ENCODE measurements around the gene ACACA.

The ACACA gene

GRCh38 chr17:37131669-37132611, 274.7 kb downstream of the ACACA start:
- Histone ChIP-seq H3K36me3 (ENCODE audit: control insufficient read depth, insufficient read depth, low read length) (no peaks in the 10 kb centered on the region), H3K9ac (no peak overlapping the region), H2AFZ (peak overlapping the region; percentile 52), H3K79me2 (no peaks in the 10 kb centered on the region), H3K4me3 (ENCODE audit: low read depth, low read length) (no peak overlapping the region), H3K4me1 (peaks cover 43% of the 10 kb centered on the region), H3K27ac (peak overlapping the region; percentile 91), H3K9me3 (ENCODE audit: control insufficient read depth, low read length) (no peaks in the 10 kb centered on the region), H3K4me2 (ENCODE audit: low read length) (no peak overlapping the region), H3K27me3 (ENCODE audit: control insufficient read depth, insufficient read depth, low read length) (no peaks in the 10 kb centered on the region)
- no peak for TF ChIP-seq CTCF (IDR thresholded peaks at IDR 0.05)

DNA sequence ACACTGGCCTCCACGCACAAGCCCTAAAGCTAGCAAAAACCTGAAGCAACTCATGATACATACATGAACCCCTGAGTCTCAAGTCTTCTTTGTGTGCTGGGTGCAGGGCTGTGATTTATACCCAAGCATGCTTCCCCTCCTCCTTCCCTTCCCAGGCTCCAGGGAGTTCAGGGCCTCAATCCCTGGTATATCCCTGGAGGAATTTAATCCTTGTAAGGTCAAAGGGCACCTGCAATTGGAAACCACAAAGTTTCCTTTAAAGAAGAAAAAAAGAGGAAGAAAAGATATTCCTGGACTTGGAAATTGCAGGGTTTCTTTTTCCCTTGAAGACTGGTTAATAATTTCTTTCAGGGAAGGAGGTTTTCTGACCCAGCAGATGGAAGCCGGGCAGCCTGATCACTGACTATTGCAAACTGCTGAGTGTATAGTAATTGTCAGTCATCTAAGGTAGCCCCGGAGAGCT, 275.6 kb downstream of the ACACA start:
- peaks cover 43% of the 10 kb centered on the region for H3K4me1 ChIP-seq
- no peaks in the 10 kb centered on the region for H3K79me2 ChIP-seq
- no peak overlapping the region for H2AFZ ChIP-seq
- no peak overlapping the region for H3K4me3 ChIP-seq (ENCODE audit: low read depth, low read length)
- H3K9ac ChIP-seq, result no peak overlapping the region
- H3K36me3 ChIP-seq (ENCODE audit: control insufficient read depth, insufficient read depth, low read length), result no peaks in the 10 kb centered on the region
- no peak for TF ChIP-seq CTCF (IDR thresholded peaks at IDR 0.05)
- H3K27ac ChIP-seq, result peak overlapping the region; percentile 91
- no peaks in the 10 kb centered on the region for H3K9me3 ChIP-seq (ENCODE audit: control insufficient read depth, low read length)
- H3K4me2 ChIP-seq (ENCODE audit: low read length), result no peak overlapping the region
- H3K27me3 ChIP-seq (ENCODE audit: control insufficient read depth, insufficient read depth, low read length), result no peaks in the 10 kb centered on the region

DNA sequence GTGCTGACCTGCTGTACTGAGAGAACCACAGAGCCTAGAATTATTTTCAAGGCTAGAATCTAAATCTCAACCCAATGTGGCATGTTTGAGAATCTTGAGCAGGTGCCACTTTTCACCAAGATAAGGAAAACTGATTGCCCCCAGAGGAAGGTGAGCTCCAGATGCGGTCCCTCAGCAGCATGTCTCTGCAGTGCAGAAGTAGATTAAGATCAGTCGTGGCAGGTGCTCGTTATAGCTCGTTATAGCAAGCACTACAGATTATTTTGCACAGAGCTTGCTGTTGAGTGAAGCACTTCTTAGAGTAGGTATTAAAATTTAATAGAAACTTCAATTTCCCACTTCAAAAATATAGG, 281.8 kb downstream of the ACACA start:
- Histone ChIP-seq H3K9me3 (ENCODE audit: control insufficient read depth, low read length) (no peaks in the 10 kb centered on the region), H3K9ac (no peak overlapping the region), H3K4me3 (ENCODE audit: low read depth, low read length) (no peak overlapping the region), H3K27me3 (ENCODE audit: control insufficient read depth, insufficient read depth, low read length) (no peaks in the 10 kb centered on the region), H2AFZ (peak overlapping the region; percentile 39), H3K4me2 (ENCODE audit: low read length) (no peak overlapping the region), H3K36me3 (ENCODE audit: control insufficient read depth, insufficient read depth, low read length) (no peaks in the 10 kb centered on the region), H3K27ac (peak overlapping the region; percentile 7), H3K4me1 (peaks cover 7% of the 10 kb centered on the region), H3K79me2 (no peaks in the 10 kb centered on the region)
- TF ChIP-seq CTCF (IDR thresholded peaks at IDR 0.05), result no peak

GRCh38 chr17:37123941-37124820, 282.5 kb downstream of the ACACA start:
- Histone ChIP-seq H3K79me2 (no peaks in the 10 kb centered on the region), H3K4me3 (ENCODE audit: low read depth, low read length) (no peak overlapping the region), H3K27ac (peak overlapping the region; percentile 7), H3K4me2 (ENCODE audit: low read length) (no peak overlapping the region), H3K36me3 (ENCODE audit: control insufficient read depth, insufficient read depth, low read length) (no peaks in the 10 kb centered on the region), H3K9ac (no peak overlapping the region), H3K9me3 (ENCODE audit: control insufficient read depth, low read length) (no peaks in the 10 kb centered on the region), H3K27me3 (ENCODE audit: control insufficient read depth, insufficient read depth, low read length) (no peaks in the 10 kb centered on the region), H2AFZ (peak overlapping the region; percentile 39), H3K4me1 (peaks cover 7% of the 10 kb centered on the region)
- TF ChIP-seq CTCF (IDR thresholded peaks at IDR 0.05), result no peak
